K562 (cell line): Measurements from ENCODE around the gene PRKG1. TPM values are rescaled to one million over a fixed set of nuclear protein-coding genes. Genes with fewer than 3 reads are reported as not detected.

Experiments used
- CEBPG ChIP-seq, 3 experiments: fragments of 200-800 bp in 1 of 3; sonication (Bioruptor generic) in 1 of 3; sonication (generic) in 1 of 3; formaldehyde crosslinking in 1 of 3; IDR thresholded peaks in 2 of 3; conservative IDR thresholded peaks in 1 of 3; 2 replicates each; pipeline versions ENCODE4 v1.6.1 to v1.8.0; 2016 to 2022; ENCODE audit warnings: missing compliant biosample characterization in 2 of 3, missing genetic modification characterization in 2 of 3, mild to moderate bottlenecking in 1 of 3, missing genetic modification reagents in 1 of 3
- DPF2 ChIP-seq: fragments of 450-650 bp; IDR thresholded peaks from 2 replicates; pipeline ENCODE4 v1.6.1; 2016
- HDAC8 ChIP-seq: fragments of 450-650 bp; IDR thresholded peaks from 2 replicates; pipeline ENCODE4 v1.6.1; 2016; ENCODE audit warnings: mild to moderate bottlenecking, missing genetic modification characterization, moderate library complexity, missing compliant biosample characterization
- SRSF7 ChIP-seq: fragments of 200-400 bp; formaldehyde crosslinking; optimal IDR thresholded peaks from 2 replicates; pipeline ENCODE3; 2017; ENCODE audit warnings: mild to moderate bottlenecking, low read depth, low read length
- ZNF431 ChIP-seq: sonication (generic); formaldehyde crosslinking; IDR thresholded peaks from 2 replicates; pipeline ENCODE4 v1.8.0; 2022; ENCODE audit warnings: mild to moderate bottlenecking, missing genetic modification reagents
- polyA plus RNA-seq, 8 experiments: library from polyadenylated mRNA; depleted of rRNA in 4 of 8; stranded (reverse) in 5 of 8; unstranded in 3 of 8; fragments of >200 nt; fragmentation: Nextera tagmentation in 2 of 8; fragmentation: Illumina TruSeq in 1 of 8; extraction: Ambion mirVana in 2 of 8; extraction: Trizol in 1 of 8; gene quantifications; 2 replicates each; pipeline versions ENCODE4 v1.2.1 to v1.2.3, GENCODE V29; 2011 to 2014; ENCODE audit warnings: inconsistent platforms in 1 of 8, missing spikeins in 1 of 8
- total RNA-seq, 7 experiments: library from RNA; depleted of rRNA in 6 of 7; stranded (reverse); fragments of >200 nt in 6 of 7; fragmentation: Illumina TruSeq in 2 of 7; extraction: Trizol in 2 of 7; gene quantifications; 2 replicates each; pipeline versions ENCODE4 v1.2.1 to v1.2.3, GENCODE V29; 2011 to 2021; ENCODE audit warnings: low replicate concordance in 1 of 7
- TF ChIP-seq, protein P1 (sequence below): fragments of 250-450 bp; sonication (Bioruptor Pico); IDR thresholded peaks from 2 replicates; pipeline ENCODE4 v1.5.0; 2021
- TF ChIP-seq, protein P2 (sequence below): fragments of 450-650 bp; IDR thresholded peaks from 2 replicates; pipeline ENCODE4 v1.6.1; 2016; ENCODE audit warnings: mild to moderate bottlenecking, moderate library complexity
- TF ChIP-seq, protein P3 (sequence below): fragments of 450-650 bp; formaldehyde crosslinking; IDR thresholded peaks from 2 replicates; pipeline ENCODE4 v1.4.0; 2022; ENCODE audit warnings: missing genetic modification characterization

PRKG1 gene
- total and polyA plus RNA-seq, 9 of the 15 experiments (the other 6 are each of a cell fraction or from before 2014, with no cell fraction given) = 0.22 TPM; not detected in 8

DNA sequence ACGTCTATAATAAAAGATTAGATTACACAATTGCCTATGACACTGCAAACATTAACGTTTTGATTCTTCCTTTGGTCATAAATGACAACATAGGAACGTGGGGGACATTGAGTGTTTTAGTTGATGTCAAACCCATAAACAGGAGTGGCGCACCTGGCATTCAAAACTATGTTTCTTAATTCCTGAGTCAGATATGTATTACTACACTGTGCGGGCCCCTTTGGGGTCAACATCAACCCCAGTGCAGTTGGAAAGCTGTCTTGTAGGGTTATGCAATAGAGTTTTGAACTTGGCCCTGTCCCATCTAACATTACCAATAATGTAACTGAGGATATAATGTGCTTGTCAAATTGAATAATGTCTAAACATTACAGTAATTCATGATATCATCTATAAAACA lies 468.6 kb downstream of the PRKG1 start (continued):
- TF ChIP-seq, protein P1, sequence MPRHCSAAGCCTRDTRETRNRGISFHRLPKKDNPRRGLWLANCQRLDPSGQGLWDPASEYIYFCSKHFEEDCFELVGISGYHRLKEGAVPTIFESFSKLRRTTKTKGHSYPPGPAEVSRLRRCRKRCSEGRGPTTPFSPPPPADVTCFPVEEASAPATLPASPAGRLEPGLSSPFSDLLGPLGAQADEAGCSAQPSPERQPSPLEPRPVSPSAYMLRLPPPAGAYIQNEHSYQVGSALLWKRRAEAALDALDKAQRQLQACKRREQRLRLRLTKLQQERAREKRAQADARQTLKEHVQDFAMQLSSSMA (CRISPR knock-in tag) = no peak
- TF ChIP-seq ZNF431 (no peak), DPF2 (no peak), CEBPG (CRISPR knock-in tag; IDR thresholded peaks at IDR 0.05) (no peak), CEBPG (tag; conservative IDR thresholded peaks at IDR 0.05 in 1 of 2, IDR thresholded peaks at IDR 0.05 in 1 of 2) (no peak), SRSF7 (no peak), HDAC8 (tag) (no peak)
- TF ChIP-seq, protein P2, sequence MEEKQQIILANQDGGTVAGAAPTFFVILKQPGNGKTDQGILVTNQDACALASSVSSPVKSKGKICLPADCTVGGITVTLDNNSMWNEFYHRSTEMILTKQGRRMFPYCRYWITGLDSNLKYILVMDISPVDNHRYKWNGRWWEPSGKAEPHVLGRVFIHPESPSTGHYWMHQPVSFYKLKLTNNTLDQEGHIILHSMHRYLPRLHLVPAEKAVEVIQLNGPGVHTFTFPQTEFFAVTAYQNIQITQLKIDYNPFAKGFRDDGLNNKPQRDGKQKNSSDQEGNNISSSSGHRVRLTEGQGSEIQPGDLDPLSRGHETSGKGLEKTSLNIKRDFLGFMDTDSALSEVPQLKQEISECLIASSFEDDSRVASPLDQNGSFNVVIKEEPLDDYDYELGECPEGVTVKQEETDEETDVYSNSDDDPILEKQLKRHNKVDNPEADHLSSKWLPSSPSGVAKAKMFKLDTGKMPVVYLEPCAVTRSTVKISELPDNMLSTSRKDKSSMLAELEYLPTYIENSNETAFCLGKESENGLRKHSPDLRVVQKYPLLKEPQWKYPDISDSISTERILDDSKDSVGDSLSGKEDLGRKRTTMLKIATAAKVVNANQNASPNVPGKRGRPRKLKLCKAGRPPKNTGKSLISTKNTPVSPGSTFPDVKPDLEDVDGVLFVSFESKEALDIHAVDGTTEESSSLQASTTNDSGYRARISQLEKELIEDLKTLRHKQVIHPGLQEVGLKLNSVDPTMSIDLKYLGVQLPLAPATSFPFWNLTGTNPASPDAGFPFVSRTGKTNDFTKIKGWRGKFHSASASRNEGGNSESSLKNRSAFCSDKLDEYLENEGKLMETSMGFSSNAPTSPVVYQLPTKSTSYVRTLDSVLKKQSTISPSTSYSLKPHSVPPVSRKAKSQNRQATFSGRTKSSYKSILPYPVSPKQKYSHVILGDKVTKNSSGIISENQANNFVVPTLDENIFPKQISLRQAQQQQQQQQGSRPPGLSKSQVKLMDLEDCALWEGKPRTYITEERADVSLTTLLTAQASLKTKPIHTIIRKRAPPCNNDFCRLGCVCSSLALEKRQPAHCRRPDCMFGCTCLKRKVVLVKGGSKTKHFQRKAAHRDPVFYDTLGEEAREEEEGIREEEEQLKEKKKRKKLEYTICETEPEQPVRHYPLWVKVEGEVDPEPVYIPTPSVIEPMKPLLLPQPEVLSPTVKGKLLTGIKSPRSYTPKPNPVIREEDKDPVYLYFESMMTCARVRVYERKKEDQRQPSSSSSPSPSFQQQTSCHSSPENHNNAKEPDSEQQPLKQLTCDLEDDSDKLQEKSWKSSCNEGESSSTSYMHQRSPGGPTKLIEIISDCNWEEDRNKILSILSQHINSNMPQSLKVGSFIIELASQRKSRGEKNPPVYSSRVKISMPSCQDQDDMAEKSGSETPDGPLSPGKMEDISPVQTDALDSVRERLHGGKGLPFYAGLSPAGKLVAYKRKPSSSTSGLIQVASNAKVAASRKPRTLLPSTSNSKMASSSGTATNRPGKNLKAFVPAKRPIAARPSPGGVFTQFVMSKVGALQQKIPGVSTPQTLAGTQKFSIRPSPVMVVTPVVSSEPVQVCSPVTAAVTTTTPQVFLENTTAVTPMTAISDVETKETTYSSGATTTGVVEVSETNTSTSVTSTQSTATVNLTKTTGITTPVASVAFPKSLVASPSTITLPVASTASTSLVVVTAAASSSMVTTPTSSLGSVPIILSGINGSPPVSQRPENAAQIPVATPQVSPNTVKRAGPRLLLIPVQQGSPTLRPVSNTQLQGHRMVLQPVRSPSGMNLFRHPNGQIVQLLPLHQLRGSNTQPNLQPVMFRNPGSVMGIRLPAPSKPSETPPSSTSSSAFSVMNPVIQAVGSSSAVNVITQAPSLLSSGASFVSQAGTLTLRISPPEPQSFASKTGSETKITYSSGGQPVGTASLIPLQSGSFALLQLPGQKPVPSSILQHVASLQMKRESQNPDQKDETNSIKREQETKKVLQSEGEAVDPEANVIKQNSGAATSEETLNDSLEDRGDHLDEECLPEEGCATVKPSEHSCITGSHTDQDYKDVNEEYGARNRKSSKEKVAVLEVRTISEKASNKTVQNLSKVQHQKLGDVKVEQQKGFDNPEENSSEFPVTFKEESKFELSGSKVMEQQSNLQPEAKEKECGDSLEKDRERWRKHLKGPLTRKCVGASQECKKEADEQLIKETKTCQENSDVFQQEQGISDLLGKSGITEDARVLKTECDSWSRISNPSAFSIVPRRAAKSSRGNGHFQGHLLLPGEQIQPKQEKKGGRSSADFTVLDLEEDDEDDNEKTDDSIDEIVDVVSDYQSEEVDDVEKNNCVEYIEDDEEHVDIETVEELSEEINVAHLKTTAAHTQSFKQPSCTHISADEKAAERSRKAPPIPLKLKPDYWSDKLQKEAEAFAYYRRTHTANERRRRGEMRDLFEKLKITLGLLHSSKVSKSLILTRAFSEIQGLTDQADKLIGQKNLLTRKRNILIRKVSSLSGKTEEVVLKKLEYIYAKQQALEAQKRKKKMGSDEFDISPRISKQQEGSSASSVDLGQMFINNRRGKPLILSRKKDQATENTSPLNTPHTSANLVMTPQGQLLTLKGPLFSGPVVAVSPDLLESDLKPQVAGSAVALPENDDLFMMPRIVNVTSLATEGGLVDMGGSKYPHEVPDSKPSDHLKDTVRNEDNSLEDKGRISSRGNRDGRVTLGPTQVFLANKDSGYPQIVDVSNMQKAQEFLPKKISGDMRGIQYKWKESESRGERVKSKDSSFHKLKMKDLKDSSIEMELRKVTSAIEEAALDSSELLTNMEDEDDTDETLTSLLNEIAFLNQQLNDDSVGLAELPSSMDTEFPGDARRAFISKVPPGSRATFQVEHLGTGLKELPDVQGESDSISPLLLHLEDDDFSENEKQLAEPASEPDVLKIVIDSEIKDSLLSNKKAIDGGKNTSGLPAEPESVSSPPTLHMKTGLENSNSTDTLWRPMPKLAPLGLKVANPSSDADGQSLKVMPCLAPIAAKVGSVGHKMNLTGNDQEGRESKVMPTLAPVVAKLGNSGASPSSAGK = no peak
- TF ChIP-seq, protein P3, sequence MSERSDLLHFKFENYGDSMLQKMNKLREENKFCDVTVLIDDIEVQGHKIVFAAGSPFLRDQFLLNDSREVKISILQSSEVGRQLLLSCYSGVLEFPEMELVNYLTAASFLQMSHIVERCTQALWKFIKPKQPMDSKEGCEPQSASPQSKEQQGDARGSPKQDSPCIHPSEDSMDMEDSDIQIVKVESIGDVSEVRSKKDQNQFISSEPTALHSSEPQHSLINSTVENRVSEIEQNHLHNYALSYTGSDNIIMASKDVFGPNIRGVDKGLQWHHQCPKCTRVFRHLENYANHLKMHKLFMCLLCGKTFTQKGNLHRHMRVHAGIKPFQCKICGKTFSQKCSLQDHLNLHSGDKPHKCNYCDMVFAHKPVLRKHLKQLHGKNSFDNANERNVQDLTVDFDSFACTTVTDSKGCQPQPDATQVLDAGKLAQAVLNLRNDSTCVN (CRISPR knock-in tag) = no peak
